K562 (cell line): ENCODE data around the gene CHCHD4. TPM values are rescaled to one million over a fixed set of nuclear protein-coding genes. Genes with fewer than 3 reads are reported as not detected.

Experiments used
- ATAC-seq: fragments of 200-7000 bp; cut with Tn5 transposase; 3 replicates; pipeline ENCODE4 v1.9.1; 2020; ENCODE audit warnings: moderate library complexity
- BruUV-seq: library from RNA; stranded (reverse); fragments of 400-500 nt; replicated peaks from 2 replicates; lab custom pipeline; 2021; lab: Mats Ljungman, UMichigan
- CTCF ChIA-PET: fragments of 300-600 bp; formaldehyde crosslinking; extraction: SDS; loops from one replicate; lab custom pipeline; 2021; ENCODE audit warnings: low intra/inter-chr PET ratio; lab: Yijun Ruan, JAX
- POLR2A ChIA-PET: fragments of 300-600, 350-650 bp; sonication (Branson Sonifier 250); formaldehyde crosslinking; extraction: SDS; loops from one replicate; lab custom pipeline; 2021; ENCODE audit warnings: antibody characterized with exemption, inconsistent platforms; lab: Yijun Ruan, JAX
- DNase-seq, 4 experiments: peaks; one replicate each; pipeline versions ENCODE4 v3.0.0 to v3.0.0-alpha.2; 2011 to 2018; ENCODE audit warnings: low spot score in 3 of 4, mixed read lengths in 3 of 4; ENCODE audit errors: extremely low read depth in 1 of 4
- FAIRE-seq: peaks from 2 replicates; lab custom pipeline; 2011; peaks lifted over from hg19 to GRCh38; lab: Jason Lieb, UNC
- H2AFZ ChIP-seq: 2 replicates; pipeline ENCODE4 v1.6.0; 2011; ENCODE audit warnings: low read depth, low read length, control low read depth, inconsistent platforms
- H3K27ac ChIP-seq: fragments of 200-600 bp; 3 replicates; pipeline ENCODE4 v1.8.0; 2011; ENCODE audit warnings: low read depth, mild to moderate bottlenecking, control low read depth, inconsistent platforms, low read length, moderate library complexity, mixed read lengths; ENCODE audit errors: extremely low read depth
- H3K27me3 ChIP-seq, 2 experiments: fragments of 300-600 bp in 1 of 2; 2 replicates in 1 of 2; 3 replicates in 1 of 2; pipeline versions ENCODE4 v1.6.0 to v1.8.0; 2011; ENCODE audit warnings: inconsistent platforms in 2 of 2, low read length in 2 of 2, mild to moderate bottlenecking in 1 of 2, mixed read lengths in 1 of 2, moderate library complexity in 1 of 2; ENCODE audit not compliant: control insufficient read depth in 2 of 2, insufficient read depth in 2 of 2
- H3K36me3 ChIP-seq: fragments of 300-600 bp; 3 replicates; pipeline ENCODE4 v1.8.0; 2011; ENCODE audit warnings: mild to moderate bottlenecking, low read length, inconsistent platforms; ENCODE audit not compliant: control insufficient read depth, insufficient read depth
- H3K4me1 ChIP-seq, 2 experiments: fragments of 200-600 bp in 1 of 2; replicated peaks in 1 of 2; 2 replicates in 1 of 2; 3 replicates in 1 of 2; pipeline versions ENCODE4 v1.5.1 to v1.8.0; 2011; ENCODE audit warnings: inconsistent platforms in 2 of 2, low read length in 2 of 2, mild to moderate bottlenecking in 1 of 2, mixed read lengths in 1 of 2, moderate library complexity in 1 of 2; ENCODE audit not compliant: control insufficient read depth in 2 of 2, insufficient read depth in 2 of 2
- H3K4me2 ChIP-seq: 2 replicates; pipeline ENCODE4 v1.6.1; 2011; ENCODE audit warnings: low read length, control low read depth, inconsistent platforms, mixed read lengths; ENCODE audit not compliant: insufficient read depth
- H3K4me3 ChIP-seq: fragments of 200-600 bp; sonication (generic), shearing (Covaris generic); 2 replicates; pipeline ENCODE4 v1.5.1; 2016; ENCODE audit warnings: control low read depth, inconsistent platforms
- H3K79me2 ChIP-seq: fragments of 200-600 bp; 3 replicates; pipeline ENCODE4 v1.8.0; 2011; ENCODE audit warnings: low read length, inconsistent platforms; ENCODE audit not compliant: control insufficient read depth, insufficient read depth
- H3K9ac ChIP-seq, 2 experiments: 2 replicates each; pipeline versions ENCODE4 v1.6.0 to v1.6.1; 2011; ENCODE audit warnings: low read depth in 2 of 2, low read length in 2 of 2, control low read depth in 1 of 2, inconsistent platforms in 1 of 2, mild to moderate bottlenecking in 1 of 2, mixed read lengths in 1 of 2; ENCODE audit not compliant: insufficient read depth in 1 of 2
- H3K9me1 ChIP-seq: one replicate; pipeline ENCODE4 v1.6.0; 2011; ENCODE audit warnings: inconsistent platforms, mild to moderate bottlenecking, low read length, moderate library complexity; ENCODE audit not compliant: control insufficient read depth, insufficient read depth
- H3K9me3 ChIP-seq: replicated peaks from 2 replicates; pipeline ENCODE4 v1.5.1; 2011; ENCODE audit warnings: low read depth, low read length, inconsistent platforms; ENCODE audit not compliant: control insufficient read depth, insufficient read depth
- H4K20me1 ChIP-seq: replicated peaks from 2 replicates; pipeline ENCODE4 v1.6.1; 2011; ENCODE audit warnings: low read length, inconsistent platforms, mixed read lengths; ENCODE audit not compliant: control insufficient read depth, insufficient read depth
- CHD1 ChIP-seq: fragments of 200-600 bp; sonication (generic); IDR thresholded peaks from one replicate; pipeline ENCODE4 v1.6.1; 2012; ENCODE audit warnings: mild to moderate bottlenecking, moderate library complexity, low read length, inconsistent platforms
- FOXK2 ChIP-seq, 2 experiments: fragments of 450-650 bp; IDR thresholded peaks in 1 of 2; conservative IDR thresholded peaks in 1 of 2; 2 replicates each; pipeline ENCODE4 v1.6.1; 2016; ENCODE audit warnings: low read depth in 2 of 2, mild to moderate bottlenecking in 1 of 2
- GABPB2 ChIP-seq: fragments of 250-450 bp; sonication (Bioruptor Pico); conservative IDR thresholded peaks from 2 replicates; pipeline ENCODE4 v1.5.1; 2021; ENCODE audit warnings: mild to moderate bottlenecking
- GATAD2A ChIP-seq: fragments of 450-650 bp; IDR thresholded peaks from 2 replicates; pipeline ENCODE4 v1.6.1; 2017
- GTF2B ChIP-seq: IDR thresholded peaks from 2 replicates; pipeline ENCODE4 v1.6.1; 2011; ENCODE audit not compliant: insufficient read length; ENCODE audit errors: extremely low read depth
- MTF1 ChIP-seq: fragments of 250-450 bp; sonication (Bioruptor Pico); IDR thresholded peaks from 2 replicates; pipeline ENCODE4 v1.9.0; 2021; ENCODE audit warnings: moderate library complexity, mild to moderate bottlenecking, inconsistent platforms, borderline replicate concordance
- NUFIP1 ChIP-seq: fragments of 450-650 bp; IDR thresholded peaks from 2 replicates; pipeline ENCODE4 v1.6.1; 2018; ENCODE audit not compliant: partially characterized antibody
- PRMT5 ChIP-seq: sonication (generic); formaldehyde crosslinking; IDR thresholded peaks from 2 replicates; pipeline ENCODE4 v1.5.0; 2020; ENCODE audit warnings: missing genetic modification reagents
- RBM22 ChIP-seq: fragments of 200-400 bp; formaldehyde crosslinking; IDR thresholded peaks from 2 replicates; pipeline ENCODE4 v1.6.1; 2018; ENCODE audit warnings: low read length, low read depth; ENCODE audit not compliant: poor library complexity, severe bottlenecking
- ZBTB34 ChIP-seq: fragments of 250-450 bp; sonication (Bioruptor Pico); IDR thresholded peaks from 2 replicates; pipeline ENCODE4 v1.8.0; 2021; ENCODE audit warnings: mild to moderate bottlenecking, moderate library complexity
- WGBS: fragments of 100-300 bp; shearing (Covaris generic); methylation state at CpG from one replicate; pipeline ENCODE4 v1.1.6; 2016; ENCODE audit warnings: low coverage, mixed read lengths; ENCODE audit not compliant: insufficient coverage; ENCODE audit errors: missing lambda C conversion rate; 5-methylcytosine and 5-hydroxymethylcytosine counted together
- in situ Hi-C: fragments of 300-500 bp; cut with MboI; formaldehyde crosslinking; loops from 4 replicates; pipeline ENCODE4 v1.15.0; 2018; ENCODE audit warnings: inconsistent platforms, mixed read lengths
- intact Hi-C: fragments of 100-400 bp; cut with micrococcal nuclease; formaldehyde crosslinking; loops from 2 replicates; pipeline ENCODE4 v1.14.2; 2022
- polyA plus RNA-seq, 8 experiments: library from polyadenylated mRNA; depleted of rRNA in 4 of 8; stranded (reverse) in 5 of 8; unstranded in 3 of 8; fragments of >200 nt; fragmentation: Nextera tagmentation in 2 of 8; fragmentation: Illumina TruSeq in 1 of 8; extraction: Ambion mirVana in 2 of 8; extraction: Trizol in 1 of 8; gene quantifications; 2 replicates each; pipeline versions ENCODE4 v1.2.1 to v1.2.3, GENCODE V29; 2011 to 2014; ENCODE audit warnings: inconsistent platforms in 1 of 8, missing spikeins in 1 of 8
- total RNA-seq, 7 experiments: library from RNA; depleted of rRNA in 6 of 7; stranded (reverse); fragments of >200 nt in 6 of 7; fragmentation: Illumina TruSeq in 2 of 7; extraction: Trizol in 2 of 7; gene quantifications; 2 replicates each; pipeline versions ENCODE4 v1.2.1 to v1.2.3, GENCODE V29; 2011 to 2021; ENCODE audit warnings: low replicate concordance in 1 of 7

CHCHD4 gene
- total and polyA plus RNA-seq, 9 of the 15 experiments (the other 6 are each of a cell fraction or from before 2014, with no cell fraction given), result 55.4 to 225 (median 77.2) TPM

GRCh38 chr3:14077310-14077709 is 47.4 kb downstream of the CHCHD4 start:
- Histone ChIP-seq H3K27me3 (peaks cover under 1 to 1% of the 10 kb centered on the region in 2 experiments; a peak in 2 of 5 replicates), H3K27ac (no peak overlapping the region), H2AFZ (no peak overlapping the region), H3K9me3 (0 out of 2 replicates have a peak, but pooled peaks cover 2% of the 10 kb centered on the region), H3K36me3 (no peaks in the 10 kb centered on the region), H3K9ac (no peak overlapping the region), H4K20me1 (no peaks in the 10 kb centered on the region), H3K4me2 (no peak overlapping the region), H3K4me1 (no peaks in the 10 kb centered on the region), H3K9me1 (no peaks in the 10 kb centered on the region), H3K79me2 (no peaks in the 10 kb centered on the region), H3K4me3 (no peak overlapping the region)
- 3% methylated on average over 1 of the region's 1 CpG for WGBS
- no peak for TF ChIP-seq RBM22
- TF ChIP-seq GATAD2A, result no peak
- TF ChIP-seq GABPB2, result no peak
- TF ChIP-seq MTF1 (CRISPR knock-in tag), result no peak
- no peak for TF ChIP-seq FOXK2 (conservative IDR thresholded peaks at IDR 0.05 in 1 of 2, IDR thresholded peaks at IDR 0.05 in 1 of 2; ENCODE audit: low read depth in 2 of 2)
- no peak for TF ChIP-seq NUFIP1
- no peak for TF ChIP-seq PRMT5 (CRISPR knock-in tag)
- TF ChIP-seq GTF2B, result no peak
- no peak for TF ChIP-seq CHD1
- no peak for TF ChIP-seq ZBTB34 (CRISPR knock-in tag)
- FAIRE-seq (no peak), DNase-seq (no peak), ATAC-seq (no peak)
- ChIA-PET POLR2A (no interaction called here), CTCF (no interaction called here)
- in situ Hi-C loops, result no loop called here
- intact Hi-C loops, result no loop called here
- BruUV-seq, result no TSS peak
